ENCODE data around the gene FAM219B. TPM values are rescaled to one million over a fixed set of nuclear protein-coding genes. Genes with fewer than 3 reads are reported as not detected.
A peak's percentile ranks its signal among the peaks of the same experiment; 100 is the strongest.
"Not testable (repeated sequence)": the region's sequence is repeated elsewhere in the genome, so short reads cannot be mapped to it uniquely, and the experiment has no call there.

FAM219B gene
- total RNA-seq, 4 donors from 2014 or later: 28.2 to 32.9 (median 31.2) TPM

DNA sequence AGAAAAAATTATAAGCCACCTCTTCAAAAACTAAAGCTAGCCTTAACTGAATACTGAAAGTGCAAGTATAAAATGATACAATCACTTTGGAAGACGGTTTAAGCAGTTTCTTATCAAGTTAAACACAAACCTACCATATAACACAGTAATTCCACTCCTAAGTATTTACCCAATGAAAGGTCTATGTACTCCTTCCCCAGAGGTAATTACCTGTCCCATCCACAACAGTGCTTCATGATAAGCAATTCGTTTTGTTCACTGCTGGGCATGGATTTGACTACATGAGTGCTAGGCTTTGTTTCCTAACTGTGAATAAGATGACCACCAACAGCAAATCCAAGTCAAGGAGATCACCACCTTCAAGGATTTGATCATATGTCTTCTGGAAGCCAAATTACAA is 26.9 kb upstream of the FAM219B start:
- intact Hi-C loops (cut with DNase I; ENCODE audit: low total_unique reads): no loop called here
- Histone ChIP-seq H3K27ac (no peak overlapping the region), H3K4me3 (no peak overlapping the region), H3K9me3 (no peaks in the 10 kb centered on the region), H3K36me3 (peaks cover 0 to 16% of the 10 kb centered on the region in 2 donors), H3K27me3 (no peaks in the 10 kb centered on the region), H3K4me1 (peaks cover 32 to 35% of the 10 kb centered on the region in 2 donors)
- in situ Hi-C loops (cut with MboI; ENCODE audit: low sequenced_read_pairs in 4 of 4): loop anchor here in 3 of 4 donors (25.0 kb wide), 1 partner anchor 296 kb away; no protein-coding TSS in a partner anchor
- TF ChIP-seq, protein P1, sequence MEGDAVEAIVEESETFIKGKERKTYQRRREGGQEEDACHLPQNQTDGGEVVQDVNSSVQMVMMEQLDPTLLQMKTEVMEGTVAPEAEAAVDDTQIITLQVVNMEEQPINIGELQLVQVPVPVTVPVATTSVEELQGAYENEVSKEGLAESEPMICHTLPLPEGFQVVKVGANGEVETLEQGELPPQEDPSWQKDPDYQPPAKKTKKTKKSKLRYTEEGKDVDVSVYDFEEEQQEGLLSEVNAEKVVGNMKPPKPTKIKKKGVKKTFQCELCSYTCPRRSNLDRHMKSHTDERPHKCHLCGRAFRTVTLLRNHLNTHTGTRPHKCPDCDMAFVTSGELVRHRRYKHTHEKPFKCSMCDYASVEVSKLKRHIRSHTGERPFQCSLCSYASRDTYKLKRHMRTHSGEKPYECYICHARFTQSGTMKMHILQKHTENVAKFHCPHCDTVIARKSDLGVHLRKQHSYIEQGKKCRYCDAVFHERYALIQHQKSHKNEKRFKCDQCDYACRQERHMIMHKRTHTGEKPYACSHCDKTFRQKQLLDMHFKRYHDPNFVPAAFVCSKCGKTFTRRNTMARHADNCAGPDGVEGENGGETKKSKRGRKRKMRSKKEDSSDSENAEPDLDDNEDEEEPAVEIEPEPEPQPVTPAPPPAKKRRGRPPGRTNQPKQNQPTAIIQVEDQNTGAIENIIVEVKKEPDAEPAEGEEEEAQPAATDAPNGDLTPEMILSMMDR (IDR thresholded peaks at IDR 0.05 in 4 of 5, conservative IDR thresholded peaks at IDR 0.05 in 1 of 5): no peak
- TF ChIP-seq POLR2A (IDR thresholded peaks at IDR 0.05): no peak
- no peak for DNase-seq
- ATAC-seq: no peak

DNA sequence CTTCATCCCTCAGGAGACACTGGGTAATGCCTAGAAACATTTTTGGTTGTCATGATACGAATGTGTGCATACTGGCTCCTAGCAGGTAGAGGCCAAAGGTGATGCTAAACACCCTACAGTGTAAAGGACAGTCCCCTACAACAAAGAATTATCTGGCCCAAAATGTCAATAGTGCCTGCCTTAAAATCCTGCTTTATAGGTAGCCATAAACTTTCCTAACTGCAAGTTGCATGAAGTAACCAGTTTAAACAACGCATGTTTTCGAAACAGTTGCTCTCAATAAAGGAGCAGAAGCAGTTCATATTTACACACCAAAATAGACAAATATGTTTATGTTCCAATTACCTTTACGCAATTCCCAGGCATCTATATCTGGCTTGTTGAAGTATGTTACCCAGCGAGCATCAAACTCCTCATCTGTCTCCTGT is 22.1 kb upstream of the FAM219B start:
- TF ChIP-seq, protein P1 (IDR thresholded peaks at IDR 0.05 in 4 of 5, conservative IDR thresholded peaks at IDR 0.05 in 1 of 5): no peak
- TF ChIP-seq POLR2A (IDR thresholded peaks at IDR 0.05): no peak
- Histone ChIP-seq H3K4me3 (no peak overlapping the region), H3K27me3 (no peaks in the 10 kb centered on the region), H3K9me3 (no peaks in the 10 kb centered on the region), H3K27ac (no peak overlapping the region), H3K4me1 (peaks cover 3 to 4% of the 10 kb centered on the region in 2 donors), H3K36me3 (peaks cover 6 to 58% of the 10 kb centered on the region in 2 donors)
- in situ Hi-C loops (cut with MboI; ENCODE audit: low sequenced_read_pairs in 4 of 4) (loop anchor here in 3 of 4 donors (25.0 kb wide), 1 partner anchor 291 kb away; no protein-coding TSS in a partner anchor), intact Hi-C loops (cut with DNase I; ENCODE audit: low total_unique reads) (no loop called here)
- DNase-seq: no peak
- ATAC-seq: no peak

DNA sequence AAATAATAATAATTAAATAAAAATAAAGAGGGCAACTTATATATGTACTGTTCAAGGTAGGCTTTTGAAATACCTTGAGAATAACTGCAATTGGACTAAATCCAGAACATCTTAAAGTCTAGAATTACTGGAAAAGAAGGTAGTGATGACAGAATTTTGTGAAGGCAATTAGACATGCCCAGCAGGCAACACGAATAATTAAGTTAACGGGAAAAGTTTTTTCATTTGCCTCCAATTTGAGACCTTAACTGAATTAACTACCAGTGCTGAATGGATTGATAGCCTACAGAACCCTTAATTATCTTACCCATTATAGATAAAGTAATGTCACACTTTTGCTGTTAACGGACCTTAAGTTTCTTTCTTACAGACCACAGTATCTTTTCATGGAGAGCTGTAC is 17.9 kb upstream of the FAM219B start:
- Histone ChIP-seq H3K27me3 (no peaks in the 10 kb centered on the region), H3K4me3 (no peak overlapping the region), H3K27ac (no peak overlapping the region), H3K4me1 (no peaks in the 10 kb centered on the region), H3K9me3 (no peaks in the 10 kb centered on the region), H3K36me3 (peaks cover 6 to 94% of the 10 kb centered on the region in 2 donors)
- intact Hi-C loops (cut with DNase I; ENCODE audit: low total_unique reads) (no loop called here), in situ Hi-C loops (cut with MboI; ENCODE audit: low sequenced_read_pairs in 4 of 4) (no loop called here)
- no peak for ATAC-seq
- no peak for DNase-seq
- TF ChIP-seq POLR2A (IDR thresholded peaks at IDR 0.05): no peak

- no peak for DNase-seq
- in situ Hi-C loops (cut with MboI; ENCODE audit: low sequenced_read_pairs in 4 of 4) (no loop called here), intact Hi-C loops (cut with DNase I; ENCODE audit: low total_unique reads) (no loop called here)
- H3K27me3 ChIP-seq: no peaks in the 10 kb centered on the region
- no peak overlapping the region for H3K4me3 ChIP-seq
- H3K9me3 ChIP-seq: no peaks in the 10 kb centered on the region
- H3K27ac ChIP-seq: no peak overlapping the region
- no peaks in the 10 kb centered on the region for H3K4me1 ChIP-seq
- TF ChIP-seq POLR2A (IDR thresholded peaks at IDR 0.05): no peak
- peaks cover 0 to 99% of the 10 kb centered on the region in 2 donors for H3K36me3 ChIP-seq
- ATAC-seq: no peak
These were observed 13.8 kb upstream of the FAM219B start for GRCh38 chr15:74920456-74920855.

DNA sequence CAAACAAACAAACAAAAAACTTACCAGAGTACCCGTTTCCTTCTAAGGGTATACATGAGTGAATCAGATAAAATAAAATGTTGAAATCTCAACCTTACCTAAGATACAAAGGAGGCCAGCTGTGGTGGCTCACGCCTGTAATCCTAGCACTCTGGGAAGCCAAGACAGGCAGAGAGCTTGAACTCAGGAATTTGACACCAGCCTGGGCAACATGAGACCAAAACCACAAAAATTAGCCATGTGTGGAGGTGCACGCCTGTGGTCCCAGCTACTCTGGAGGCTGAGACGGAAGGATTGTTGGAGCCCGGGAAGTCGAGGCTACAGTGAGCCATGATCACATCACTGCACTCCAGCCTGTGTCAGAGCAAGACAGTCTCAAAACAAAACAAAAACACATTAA is 11.0 kb upstream of the FAM219B start:
- in situ Hi-C loops (cut with MboI; ENCODE audit: low sequenced_read_pairs in 4 of 4) (no loop called here), intact Hi-C loops (cut with DNase I; ENCODE audit: low total_unique reads) (no loop called here)
- H3K36me3 ChIP-seq: peaks cover 0 to 94% of the 10 kb centered on the region in 2 donors

GRCh38 chr15:74913799-74914198 is 7.1 kb upstream of the FAM219B start:
- ATAC-seq; H3K27me3 ChIP-seq; in situ Hi-C loops (cut with MboI; ENCODE audit: low sequenced_read_pairs in 4 of 4); H3K4me1 ChIP-seq; DNase-seq; H3K27ac ChIP-seq; H3K4me3 ChIP-seq; H3K9me3 ChIP-seq; intact Hi-C loops (cut with DNase I; ENCODE audit: low total_unique reads): not testable (repeated sequence)
- H3K36me3 ChIP-seq: peaks cover 0 to 72% of the 10 kb centered on the region in 2 donors

More for the DNA sequence above, 11.0 kb upstream of the FAM219B start:
- no peak for DNase-seq
- H3K27ac ChIP-seq: no peak overlapping the region
- H3K27me3 ChIP-seq: no peaks in the 10 kb centered on the region
- ATAC-seq: peak in 1 of 2 donors; percentile 46
- no peak for TF ChIP-seq POLR2A (IDR thresholded peaks at IDR 0.05)
- TF ChIP-seq, protein P1 (IDR thresholded peaks at IDR 0.05 in 4 of 5, conservative IDR thresholded peaks at IDR 0.05 in 1 of 5): no peak
- H3K4me1 ChIP-seq: no peaks in the 10 kb centered on the region
- no peak overlapping the region for H3K4me3 ChIP-seq
- no peaks in the 10 kb centered on the region for H3K9me3 ChIP-seq

Measured in gastrocnemius medialis (tissue), 4 donors.